GM18511 (cell line): ENCODE results near the gene BMPER.

Source experiments
- ATAC-seq: cut with Tn5 transposase; IDR thresholded peaks from one replicate; pipeline ENCODE4 v1.9.1; 2021; ENCODE audit warnings: mild to moderate bottlenecking, moderate library complexity; ENCODE audit not compliant: unreplicated experiment

Gene BMPER

GRCh38 chr7:33887266-33887975 is 17.9 kb upstream of the BMPER start:
- no peak for ATAC-seq

DNA sequence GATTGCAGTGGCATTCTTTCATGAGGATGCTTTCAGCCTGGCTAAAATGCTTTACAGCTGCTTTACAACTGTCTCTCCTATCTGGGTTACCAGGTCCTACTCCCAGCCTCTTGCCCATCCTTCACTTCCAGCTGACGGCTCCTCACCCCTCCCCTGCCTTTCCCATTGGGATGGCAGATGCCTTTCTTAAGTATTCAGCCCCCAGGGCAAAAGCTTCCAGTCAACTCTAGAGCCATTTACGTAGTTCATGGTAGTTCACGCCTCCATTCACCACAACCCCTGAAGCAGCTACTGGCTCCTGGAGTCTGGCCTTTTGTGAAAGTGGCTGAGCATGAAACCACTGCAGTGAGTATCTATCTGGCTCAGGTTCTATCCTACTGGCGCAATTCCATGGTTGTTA is 17.2 kb upstream of the BMPER start:
- ATAC-seq: no peak

- ATAC-seq: no peak
These were observed 12.4 kb upstream of the BMPER start for GRCh38 chr7:33892945-33893344.

GRCh38 chr7:33893377-33893776 is 12.0 kb upstream of the BMPER start:
- ATAC-seq: no peak

GRCh38 chr7:33895025-33895804 is 10.1 kb upstream of the BMPER start:
- ATAC-seq: peak; percentile 99

DNA sequence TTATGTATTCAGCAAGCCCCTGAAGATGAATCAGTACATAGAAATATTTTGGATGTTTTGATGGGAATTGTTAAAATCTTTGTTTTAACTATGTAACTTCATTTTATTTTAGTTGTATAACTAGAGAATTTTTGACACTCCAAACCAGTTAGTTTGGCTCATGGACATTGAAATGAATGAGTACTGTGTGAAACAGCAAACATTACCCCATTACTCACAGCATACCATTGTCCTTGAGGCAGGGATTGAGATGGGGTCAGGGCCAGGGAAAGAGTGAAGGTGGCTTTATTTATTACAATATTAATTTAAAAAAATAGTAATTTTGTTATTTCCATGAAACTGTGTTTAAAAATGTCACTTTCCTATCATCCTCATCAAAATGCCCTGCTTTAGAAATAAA is 4.8 kb upstream of the BMPER start:
- ATAC-seq: no peak

- no peak for ATAC-seq
These were observed 4.1 kb upstream of the BMPER start for GRCh38 chr7:33901199-33901598.

DNA sequence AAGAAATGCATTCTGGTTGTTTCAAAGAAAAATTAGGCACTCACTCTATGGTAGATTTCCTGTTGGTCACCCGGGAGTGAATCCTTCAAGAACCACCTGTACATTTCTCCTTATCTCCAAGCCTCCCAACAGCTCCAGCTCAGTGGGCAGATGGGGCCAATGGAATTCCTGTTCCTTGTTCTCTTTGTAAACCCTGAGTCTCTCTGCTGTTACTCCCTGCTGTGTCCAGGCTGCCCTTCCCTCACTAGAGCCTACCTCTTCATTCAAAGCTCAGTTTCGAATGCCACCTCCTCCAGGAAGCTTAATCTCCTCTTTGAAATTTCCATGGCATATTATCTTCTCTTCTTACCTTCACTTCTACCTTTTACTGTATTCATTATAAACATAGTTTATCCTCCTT is 3.5 kb upstream of the BMPER start:
- no peak for ATAC-seq

- no peak for ATAC-seq
These were observed 2.6 kb upstream of the BMPER start for GRCh38 chr7:33902746-33903145.

GRCh38 chr7:33903791-33904680 is 1.3 kb upstream of the BMPER start:
- ATAC-seq: peak; percentile 34

- ATAC-seq: peak; percentile 53
These were observed 504 bp upstream of the BMPER start for GRCh38 chr7:33904681-33905388.

GRCh38 chr7:33906697-33907096 is 1.4 kb downstream of the BMPER start:
- ATAC-seq: no peak

DNA sequence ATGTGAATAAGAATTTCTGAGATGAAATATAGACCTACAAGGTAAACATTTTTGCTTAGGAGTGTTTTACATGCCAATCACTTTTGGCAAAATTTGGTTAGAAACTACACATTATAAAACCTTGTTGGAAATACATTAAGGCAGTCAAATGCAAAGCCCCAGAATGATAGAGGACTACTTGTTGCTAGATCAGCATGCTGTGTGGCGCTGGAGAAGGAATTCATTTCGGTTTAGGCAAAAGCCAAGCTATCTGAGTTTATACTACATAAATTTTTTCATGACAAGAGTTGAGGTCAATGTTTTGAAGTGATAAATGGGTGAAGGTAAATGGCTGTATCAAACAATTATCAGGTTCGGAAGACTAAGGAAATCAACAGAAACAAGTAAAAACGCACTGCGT is 2.3 kb downstream of the BMPER start:
- ATAC-seq: no peak

GRCh38 chr7:33909318-33909717 is 4.0 kb downstream of the BMPER start:
- ATAC-seq: no peak

GRCh38 chr7:33909755-33910154 is 4.4 kb downstream of the BMPER start:
- no peak for ATAC-seq

GRCh38 chr7:33910756-33911155 is 5.4 kb downstream of the BMPER start:
- no peak for ATAC-seq

DNA sequence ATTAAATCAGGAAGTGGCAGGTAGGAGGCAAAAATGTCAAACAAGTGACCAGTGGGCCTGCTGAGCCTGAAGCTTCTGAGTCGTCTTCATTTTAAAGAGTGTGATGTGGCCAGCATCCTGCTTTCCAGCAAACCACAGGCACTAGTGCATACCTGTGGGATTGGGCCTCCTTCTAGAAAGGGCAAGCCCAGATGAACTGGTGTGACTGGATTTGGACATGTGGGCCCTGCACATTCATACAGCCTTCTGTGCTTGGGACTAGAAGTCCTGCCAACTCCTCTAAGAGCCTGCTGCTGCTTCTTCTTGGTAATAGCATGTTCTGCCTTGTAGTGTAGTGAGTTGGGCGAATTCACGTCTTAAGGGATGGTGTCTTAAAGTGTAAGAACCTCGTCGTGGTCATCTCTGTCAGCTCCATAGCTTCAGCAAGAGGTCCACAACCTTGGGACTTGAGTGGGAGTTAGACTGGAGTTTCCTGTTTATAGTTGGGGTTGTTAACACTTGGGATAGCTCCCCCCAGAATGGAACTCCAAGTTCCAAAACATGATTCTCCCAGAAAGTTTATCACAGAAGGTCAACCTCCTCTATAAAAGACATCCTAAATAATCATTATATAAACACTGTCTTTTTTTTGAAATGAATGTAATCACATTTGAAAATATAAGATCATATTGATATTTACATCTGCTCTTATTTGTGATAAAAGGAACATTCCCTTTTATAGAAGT is 11.2 kb downstream of the BMPER start:
- no peak for ATAC-seq

DNA sequence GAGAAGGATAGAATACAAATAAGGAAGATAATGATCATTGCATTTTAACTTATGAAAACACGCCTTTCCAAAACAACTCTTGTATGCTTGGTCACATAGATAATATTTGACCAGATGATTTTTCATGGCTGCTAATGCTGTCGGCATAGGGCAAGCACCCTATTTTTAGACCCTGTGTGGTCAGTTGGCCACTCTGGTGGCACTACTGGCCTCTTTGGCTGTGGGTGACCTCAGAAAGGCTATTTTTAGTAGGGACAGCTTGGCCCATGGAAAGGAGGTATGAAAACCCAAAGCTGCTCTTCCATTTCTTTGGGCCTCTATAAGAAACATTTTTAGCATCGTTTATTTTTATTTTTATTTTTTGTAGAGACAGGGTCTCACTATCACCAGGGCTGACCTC is 12.3 kb downstream of the BMPER start:
- no peak for ATAC-seq

DNA sequence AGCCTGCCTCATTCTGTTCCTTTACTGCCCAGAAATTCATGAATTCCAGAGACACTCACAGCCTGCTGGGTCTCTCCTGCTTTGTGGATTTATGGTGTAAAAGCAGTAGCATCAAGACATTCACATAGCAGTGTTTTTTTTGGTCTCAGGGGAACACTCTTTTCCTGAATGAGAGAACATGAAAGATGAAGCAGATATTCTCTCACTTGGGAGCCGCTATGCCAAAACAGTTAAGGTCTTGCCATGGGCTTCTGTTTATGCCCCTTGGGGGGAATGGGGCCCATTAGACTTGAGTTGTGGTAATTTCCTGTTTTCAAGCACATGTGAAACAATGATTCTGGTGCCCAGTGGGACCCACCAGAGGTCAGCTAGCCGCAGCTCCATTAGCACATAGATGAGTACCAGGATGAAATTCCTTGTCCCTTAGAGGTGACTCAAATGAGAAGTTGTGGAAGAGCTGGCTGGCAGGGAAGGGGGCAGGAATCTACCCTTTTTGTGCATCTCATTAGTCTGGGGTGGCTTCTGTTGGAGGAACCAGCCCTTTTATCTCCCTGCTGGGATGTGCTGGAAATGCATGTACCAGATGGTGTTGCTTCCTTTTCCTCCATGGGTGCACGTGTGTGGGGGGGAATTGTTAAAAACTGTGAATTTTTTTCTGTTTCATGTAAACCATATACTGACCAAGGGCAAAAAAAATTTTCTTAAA is 13.3 kb downstream of the BMPER start:
- no peak for ATAC-seq

- ATAC-seq: no peak
These were observed 14.1 kb downstream of the BMPER start for GRCh38 chr7:33919449-33919848.
